Activated CD4-positive, alpha-beta T cell treated with anti-CD3 and anti-CD28 coated beads for 1 hour (primary cell): ENCODE measurements around the gene CACNG5.
"Not testable (repeated sequence)": the region's sequence is repeated elsewhere in the genome, so short reads cannot be mapped to it uniquely, and the experiment has no call there.

Source experiments
- DNase-seq: peaks from one replicate; pipeline ENCODE4 v3.0.0-alpha.2; 2020

CACNG5 gene

DNA sequence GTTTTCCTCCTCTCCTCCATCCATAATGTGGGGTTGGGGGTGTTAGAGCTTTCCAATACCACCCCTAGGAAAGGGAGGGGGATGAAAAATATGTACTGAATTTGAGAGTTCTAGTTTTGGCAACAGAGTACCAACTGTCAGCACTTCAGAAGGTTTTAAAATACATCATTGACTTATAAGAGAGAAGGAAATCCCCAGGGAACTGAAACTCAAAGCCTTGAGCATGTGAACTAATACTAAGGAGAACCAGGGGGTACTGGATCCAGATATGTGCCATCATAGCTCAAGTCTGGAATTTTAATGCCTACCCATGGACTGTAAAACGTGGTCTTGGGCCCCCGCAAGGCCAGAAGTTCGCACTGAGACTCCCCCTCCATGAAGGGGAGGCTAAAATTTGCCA lies 15.8 kb downstream of the CACNG5 start:
- no peak for DNase-seq

DNA sequence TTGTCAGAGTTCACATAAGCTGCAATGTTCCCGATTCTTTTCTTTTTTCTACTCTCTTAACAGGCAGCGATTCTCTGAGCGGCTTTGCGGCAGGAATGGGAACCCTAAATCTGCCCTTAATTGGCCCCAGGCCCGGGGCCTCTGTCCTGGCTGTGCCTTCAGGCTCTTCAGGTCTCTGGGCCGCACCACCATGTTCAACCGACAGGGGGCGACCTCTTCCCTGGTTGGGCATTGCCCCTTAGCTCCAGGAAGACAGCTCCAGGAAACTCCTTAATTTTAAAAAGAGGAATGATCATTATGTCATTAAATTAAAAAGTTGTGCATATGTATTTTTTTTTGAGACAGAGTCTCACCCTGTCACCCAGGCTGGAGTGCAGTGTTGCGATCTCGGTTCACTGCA lies 20.3 kb downstream of the CACNG5 start:
- no peak for DNase-seq

DNA sequence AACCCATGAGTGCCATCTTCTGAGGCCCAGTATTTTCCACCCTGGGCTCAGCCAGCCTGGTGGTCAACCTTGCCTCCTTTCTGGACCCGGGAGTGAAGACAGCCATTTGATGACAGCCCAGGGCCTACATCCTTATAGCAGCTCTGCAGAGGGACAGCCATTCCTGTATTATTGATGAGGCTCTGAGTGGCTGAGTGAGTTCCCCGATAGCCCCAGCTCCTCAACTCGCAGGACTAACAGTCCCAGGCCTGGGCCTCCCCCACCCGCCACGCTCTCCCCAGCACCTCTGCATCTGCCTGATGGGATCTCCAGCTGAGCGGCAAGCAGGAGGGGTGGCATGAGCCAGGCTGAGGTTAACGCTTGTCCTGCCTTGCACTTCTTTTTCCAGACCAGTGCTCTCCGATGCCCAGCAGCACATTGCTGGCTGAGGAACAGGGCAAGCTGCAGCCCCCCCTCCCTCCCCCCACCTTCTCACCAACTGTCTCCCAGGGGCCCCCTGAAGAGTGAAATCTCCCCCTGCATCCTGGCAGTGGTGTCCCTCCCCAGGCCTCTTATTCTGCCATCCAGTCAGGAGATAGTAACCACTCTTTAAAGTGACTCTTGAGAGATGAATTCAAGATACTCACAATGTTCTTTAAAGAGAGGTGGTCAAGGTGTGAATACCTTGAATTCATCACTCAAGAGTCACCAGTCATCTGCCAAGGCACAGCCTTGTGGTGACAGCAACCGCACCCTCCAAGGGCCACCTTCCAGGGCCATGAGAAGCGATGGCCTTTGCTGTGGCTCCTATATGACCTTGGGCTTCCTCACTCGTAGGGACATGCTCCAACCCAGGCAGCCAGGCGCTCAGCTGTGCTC lies 23.5 kb downstream of the CACNG5 start:
- DNase-seq, result no peak

DNA sequence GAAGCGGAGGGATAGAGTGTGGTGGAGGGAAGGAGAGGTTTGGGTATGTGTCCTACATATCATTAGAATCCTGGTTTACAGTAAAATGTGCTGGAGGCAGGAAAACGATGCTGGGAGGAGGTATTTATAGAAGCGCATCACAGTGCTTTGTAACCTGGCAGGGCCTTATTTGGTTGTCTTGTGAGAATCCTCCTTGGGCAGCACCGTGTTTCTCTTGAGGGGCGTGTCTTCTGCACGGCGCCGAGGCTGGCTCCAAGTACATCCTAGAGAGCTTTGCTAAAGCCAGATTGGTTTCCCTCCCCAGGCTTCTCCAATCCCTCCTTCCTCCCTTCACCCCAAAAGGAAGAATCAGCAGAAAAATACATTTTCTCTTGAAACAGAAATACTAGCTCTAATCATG lies 24.4 kb downstream of the CACNG5 start:
- DNase-seq, result no peak

DNA sequence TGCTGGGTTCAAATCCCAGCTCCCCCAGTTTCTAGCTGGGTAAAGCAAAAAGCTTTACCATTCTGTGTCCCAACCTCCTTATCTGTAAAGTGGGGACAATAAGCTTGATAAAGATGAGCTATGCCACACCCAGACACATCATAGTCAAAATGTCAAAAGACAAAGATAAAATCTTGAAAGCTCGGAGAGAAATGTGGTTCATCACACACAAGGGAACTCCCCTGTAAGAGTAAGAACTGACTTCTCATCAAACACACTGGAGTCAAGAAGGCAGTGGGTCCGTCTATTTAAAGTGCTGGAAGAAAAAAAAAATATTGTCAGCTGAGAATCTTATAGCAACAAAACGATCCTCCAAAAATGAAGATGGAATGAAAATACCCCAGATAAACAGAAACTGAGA lies 25.3 kb downstream of the CACNG5 start:
- no peak for DNase-seq

DNA sequence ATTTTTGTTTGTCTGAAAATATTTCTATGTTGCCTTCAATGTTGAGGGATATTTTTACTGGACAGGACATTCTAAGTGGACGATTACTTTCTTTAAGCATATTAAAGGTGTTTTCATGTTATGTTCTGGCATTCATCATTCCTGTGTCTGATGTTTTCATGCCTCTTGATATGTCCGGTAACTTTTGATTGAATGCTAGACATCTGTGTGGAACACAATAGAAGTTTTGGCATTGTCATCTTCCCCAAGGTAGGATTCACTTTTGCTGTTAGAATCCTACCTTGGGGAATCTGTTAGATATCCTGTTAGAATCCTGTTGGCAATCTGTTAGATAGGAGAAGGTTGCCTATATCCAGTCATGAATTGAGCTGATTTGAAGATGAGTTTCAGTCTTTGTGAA lies 28.9 kb downstream of the CACNG5 start:
- no peak for DNase-seq

DNA sequence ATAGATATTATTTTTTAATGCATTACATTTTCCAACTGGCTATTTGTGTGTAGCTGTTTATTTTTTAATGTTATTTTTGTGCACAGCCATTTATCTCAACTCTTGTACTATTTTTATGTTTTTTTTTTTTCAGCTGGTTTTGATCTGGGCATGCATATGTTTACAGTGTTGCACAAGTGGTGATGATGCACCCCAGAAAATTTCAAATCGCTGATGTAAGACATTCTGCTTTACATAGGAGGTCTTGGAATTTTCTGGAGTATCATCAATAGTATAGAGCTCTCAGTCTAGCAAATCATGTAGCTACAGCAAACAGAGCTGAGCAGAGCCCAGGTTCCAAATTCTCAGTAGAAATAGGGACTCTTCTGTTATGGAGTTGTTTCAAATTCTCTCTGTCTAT lies 30.2 kb downstream of the CACNG5 start:
- no peak for DNase-seq

DNA sequence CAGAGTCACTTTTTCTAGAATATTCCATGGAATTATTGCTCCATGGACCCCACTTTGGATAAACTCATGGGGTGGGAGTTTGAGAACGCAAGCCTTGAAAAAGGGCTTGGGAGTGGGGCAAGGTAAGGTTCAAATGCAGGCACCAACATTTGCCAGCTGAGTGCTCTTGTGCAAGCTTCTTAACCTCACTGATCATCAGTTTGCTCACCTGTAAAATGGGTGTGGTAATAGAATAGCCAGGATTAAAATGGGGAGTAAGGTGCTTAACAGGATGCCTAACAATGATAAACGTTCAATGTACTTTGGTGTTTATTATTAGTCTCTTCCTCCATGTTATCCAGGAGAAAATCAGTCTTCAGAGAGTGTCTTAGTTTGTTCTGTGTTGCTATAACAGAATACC lies 39.0 kb downstream of the CACNG5 start:
- no peak for DNase-seq

DNA sequence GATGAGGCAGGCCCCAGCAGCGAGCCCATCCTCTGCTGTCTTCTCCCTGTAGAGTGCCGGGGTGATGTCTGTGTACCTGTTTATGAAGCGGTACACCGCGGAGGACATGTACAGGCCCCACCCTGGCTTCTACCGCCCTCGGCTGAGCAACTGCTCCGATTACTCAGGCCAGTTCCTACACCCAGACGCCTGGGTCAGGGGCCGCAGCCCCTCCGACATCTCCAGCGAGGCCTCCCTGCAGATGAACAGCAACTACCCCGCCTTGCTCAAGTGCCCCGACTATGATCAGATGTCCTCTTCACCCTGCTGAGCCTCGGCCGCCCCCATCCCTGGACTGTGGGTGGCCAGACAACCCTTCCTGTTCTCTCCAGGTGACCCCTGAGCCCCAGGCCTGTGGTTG lies 50.0 kb downstream of the CACNG5 start:
- no peak for DNase-seq

DNA sequence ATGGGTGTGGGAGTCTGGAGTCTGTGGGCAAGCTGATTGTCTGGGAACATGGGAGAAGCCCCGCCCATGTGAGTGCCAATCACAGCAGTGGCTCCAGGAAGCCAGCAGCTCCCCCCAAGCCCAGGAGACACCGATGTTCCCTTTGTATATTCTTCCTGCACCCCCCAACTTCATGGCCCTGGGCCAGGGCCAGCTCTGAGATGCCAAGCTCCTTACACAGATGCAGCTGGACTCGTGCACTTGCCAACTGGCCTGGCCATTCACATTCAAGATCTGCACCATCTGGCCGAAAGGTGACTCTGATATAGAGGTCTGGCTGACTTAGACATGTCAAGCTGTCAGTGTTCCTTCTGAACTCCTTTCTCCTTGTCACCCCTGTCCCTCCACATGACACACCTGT lies 50.5 kb downstream of the CACNG5 start:
- no peak for DNase-seq

DNA sequence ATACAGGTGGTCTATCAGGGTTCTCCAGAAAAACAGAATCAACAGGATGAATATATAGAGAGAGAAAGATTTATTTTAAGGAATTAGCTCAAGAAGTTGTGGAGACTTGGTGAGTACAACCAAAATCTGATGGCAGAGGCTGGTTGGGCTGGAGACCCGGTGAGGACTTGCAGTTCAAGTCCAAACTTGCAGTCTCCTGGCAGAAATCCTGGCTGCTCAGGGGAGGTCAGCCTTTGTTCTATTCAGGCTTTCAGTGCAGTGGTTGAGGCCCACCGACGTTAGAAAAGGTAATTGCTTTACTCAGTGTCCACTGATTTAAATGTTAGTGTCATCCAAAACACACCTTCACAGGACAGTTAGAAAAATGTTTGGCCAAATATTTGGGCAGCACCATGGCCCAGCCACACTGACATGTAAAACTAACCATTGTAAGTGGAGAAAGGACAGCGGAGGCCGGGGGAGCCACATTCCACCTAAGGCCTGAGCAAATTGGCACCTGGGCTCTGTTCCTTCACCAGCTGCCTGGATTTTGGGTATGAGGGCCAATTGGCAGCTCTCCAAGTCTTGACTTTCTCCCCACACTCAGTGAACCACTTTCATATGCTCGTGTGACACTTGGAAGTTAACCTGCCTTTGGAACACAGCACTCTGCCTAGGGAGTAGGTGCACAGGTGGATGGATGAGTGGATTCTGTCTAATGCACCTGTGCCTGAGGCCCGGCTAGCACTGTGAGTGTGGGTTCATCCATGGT lies 54.7 kb downstream of the CACNG5 start:
- DNase-seq, result no peak

DNA sequence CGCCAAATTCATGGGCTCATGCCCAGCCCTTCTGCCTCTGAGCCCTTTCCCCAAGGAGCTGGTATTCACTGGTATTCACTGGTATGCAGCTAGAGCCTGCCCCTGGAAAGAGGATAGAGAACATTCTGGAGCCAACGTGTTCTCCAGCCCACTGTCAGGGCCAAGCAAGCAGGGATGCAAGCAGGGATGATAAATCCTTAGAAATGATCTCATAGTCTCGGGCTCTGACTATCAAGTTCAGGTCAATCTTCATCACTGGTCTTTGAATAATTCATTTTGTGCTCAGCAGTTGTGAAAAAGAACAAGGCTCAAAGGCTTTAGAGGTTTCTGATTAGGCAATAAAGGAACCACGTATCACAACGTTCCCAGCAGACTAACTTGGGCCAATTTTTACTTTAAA lies 57.3 kb downstream of the CACNG5 start:
- DNase-seq, result no peak

DNA sequence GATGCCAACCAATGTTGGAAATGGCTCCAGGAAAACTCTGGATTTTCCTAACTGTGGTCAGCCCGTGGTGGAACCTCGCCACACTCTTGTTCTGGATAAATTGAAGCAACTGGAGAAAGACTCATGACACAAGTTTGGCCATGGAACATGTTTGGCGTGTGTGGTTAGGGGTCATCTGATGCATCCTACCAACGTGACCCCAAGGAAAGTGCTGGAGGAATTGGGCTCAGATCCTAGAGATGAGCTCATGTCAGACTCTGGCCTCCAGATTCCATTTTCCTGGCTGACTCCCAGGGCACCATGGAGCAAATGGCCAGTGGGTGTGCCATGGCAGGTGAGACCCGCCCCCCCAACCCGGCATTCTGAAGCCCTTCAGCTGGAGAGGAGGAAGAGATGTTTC lies 58.5 kb downstream of the CACNG5 start:
- no peak for DNase-seq

DNA sequence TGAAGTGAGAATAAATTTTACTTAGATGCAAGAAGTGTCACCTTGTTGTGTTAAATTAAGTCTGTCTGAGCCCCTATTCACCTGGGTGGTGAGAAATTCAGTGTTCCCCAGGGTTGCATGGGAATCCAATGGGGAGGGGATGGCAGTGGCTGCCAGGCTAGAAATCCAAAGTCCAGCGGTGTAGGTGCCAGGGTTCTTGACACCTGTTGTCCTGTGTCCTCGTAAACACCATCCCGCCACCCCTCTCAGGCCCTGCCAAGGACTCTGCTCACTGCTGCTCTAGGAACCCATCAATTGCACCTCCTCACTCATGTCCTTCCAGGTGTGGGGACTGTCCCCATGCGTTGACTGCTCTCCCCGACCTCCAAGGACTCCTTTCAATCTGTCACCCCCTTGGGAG lies 58.9 kb downstream of the CACNG5 start:
- no peak for DNase-seq

DNA sequence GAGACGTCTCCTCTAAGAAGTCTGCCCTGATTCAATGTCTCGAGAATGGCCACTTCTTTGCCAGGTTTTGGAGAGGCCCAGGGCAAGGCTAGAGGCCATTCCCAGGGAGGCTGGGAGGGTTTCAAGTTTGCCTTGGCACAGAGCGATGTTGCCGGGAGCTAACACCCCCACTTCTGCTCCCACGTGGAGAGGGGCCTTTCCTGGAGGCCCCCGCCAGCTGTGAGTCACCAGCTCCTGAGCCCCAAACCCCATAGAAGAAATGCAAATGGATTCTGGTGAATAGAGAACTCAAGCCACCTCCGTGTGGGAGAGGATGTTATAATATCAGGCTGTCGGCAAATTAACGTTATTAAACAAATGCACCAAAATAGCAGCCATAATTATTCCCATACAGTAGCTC lies 62.2 kb downstream of the CACNG5 start:
- DNase-seq, result no peak

DNA sequence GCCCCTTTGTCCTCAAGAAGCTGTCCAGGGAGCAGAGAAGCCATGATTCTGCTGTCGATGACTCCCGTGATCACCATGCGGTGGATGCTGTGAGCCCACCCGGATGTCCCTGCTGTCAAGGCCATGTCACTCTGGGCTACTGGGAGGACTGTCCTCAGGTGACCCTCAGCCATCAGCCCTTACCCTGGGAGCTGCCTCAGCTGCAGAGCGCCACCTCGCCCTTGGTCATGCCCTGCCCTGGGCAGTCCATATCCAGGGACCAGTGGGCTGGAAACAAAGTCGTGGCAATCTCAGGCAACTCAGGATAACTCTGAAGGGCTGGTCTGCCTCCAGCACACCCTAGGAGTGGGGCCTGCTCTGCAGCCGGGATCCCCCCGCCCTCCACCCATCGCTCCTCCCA lies 63.6 kb downstream of the CACNG5 start:
- DNase-seq, result no peak

DNA sequence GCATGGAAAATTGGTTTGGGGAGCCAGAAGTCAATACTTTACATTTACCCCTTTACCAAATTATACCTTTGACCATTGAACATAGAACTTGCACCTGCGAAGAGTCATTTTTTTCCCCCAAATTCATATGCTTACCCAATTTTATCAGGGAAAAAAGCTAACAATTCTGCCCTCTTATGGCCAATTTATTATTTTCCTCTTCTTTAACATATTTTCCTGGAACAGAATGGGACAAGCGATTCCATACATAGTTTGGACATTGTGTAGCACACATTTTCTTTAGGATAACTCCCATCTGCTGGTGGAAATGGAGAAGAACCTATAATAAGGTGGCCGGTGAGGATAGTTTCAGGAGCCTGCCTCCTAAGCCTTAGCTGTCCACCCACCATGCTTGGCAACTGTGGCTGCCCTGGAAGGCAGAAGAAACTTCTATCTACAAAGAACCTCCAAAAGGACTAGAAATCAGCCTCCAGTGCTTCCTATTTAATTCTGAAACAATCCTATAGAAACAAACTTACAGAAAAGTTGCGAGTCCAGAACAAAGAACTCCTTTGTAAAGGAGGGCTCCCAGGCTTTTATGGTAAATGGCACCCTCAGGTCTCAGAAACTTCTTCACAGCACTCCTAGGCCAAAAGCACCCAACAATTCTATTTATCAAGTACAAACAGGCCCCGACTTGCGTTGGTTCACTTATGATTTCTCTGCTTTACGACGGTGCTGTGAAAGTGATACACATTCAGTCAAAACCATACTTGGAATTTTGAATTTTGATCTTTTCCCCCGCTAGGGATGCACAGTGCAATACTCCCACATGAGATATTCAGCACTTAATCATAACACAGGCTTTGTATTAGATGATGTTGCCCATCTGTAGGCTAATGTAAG lies 65.5 kb downstream of the CACNG5 start:
- no peak for DNase-seq

DNA sequence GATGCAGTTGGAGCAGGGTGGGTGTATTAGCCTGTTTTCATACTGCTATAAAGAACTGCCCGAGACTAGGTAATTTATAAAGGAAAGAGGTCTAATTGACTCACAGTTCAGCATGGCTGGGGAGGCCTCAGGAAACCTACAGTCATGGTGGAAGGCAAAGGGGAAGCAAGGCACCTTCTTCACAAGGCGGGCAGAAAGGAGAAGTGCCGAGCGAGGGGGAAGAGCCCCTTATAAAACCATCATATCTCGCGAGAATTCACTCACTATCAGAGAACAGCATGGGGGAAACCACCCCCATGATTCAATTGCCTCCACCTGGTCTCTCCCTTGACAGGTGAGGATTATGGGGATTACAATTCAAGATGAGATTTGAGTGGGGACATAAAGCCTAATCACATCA lies 68.4 kb downstream of the CACNG5 start:
- not testable (repeated sequence) for DNase-seq

DNA sequence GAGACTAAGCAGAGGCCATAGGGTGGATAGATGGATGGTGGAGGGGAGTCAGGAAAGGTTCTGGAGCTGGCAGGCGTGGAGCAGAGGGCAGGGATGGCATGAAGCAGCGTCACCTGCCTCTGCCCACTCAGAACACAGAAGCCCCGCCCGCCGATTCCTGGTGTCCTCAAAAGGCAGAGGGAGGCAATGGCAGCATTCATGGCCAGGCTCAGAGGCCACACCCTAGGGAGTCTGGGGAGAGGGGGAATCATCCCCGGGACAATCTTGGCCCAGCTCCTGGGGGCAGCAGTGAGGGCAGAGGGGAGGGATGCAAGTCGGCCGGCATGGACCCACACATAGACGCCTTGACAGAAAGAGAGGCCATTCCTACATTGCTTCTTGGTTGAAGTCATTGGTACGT lies 68.9 kb downstream of the CACNG5 start:
- no peak for DNase-seq

DNA sequence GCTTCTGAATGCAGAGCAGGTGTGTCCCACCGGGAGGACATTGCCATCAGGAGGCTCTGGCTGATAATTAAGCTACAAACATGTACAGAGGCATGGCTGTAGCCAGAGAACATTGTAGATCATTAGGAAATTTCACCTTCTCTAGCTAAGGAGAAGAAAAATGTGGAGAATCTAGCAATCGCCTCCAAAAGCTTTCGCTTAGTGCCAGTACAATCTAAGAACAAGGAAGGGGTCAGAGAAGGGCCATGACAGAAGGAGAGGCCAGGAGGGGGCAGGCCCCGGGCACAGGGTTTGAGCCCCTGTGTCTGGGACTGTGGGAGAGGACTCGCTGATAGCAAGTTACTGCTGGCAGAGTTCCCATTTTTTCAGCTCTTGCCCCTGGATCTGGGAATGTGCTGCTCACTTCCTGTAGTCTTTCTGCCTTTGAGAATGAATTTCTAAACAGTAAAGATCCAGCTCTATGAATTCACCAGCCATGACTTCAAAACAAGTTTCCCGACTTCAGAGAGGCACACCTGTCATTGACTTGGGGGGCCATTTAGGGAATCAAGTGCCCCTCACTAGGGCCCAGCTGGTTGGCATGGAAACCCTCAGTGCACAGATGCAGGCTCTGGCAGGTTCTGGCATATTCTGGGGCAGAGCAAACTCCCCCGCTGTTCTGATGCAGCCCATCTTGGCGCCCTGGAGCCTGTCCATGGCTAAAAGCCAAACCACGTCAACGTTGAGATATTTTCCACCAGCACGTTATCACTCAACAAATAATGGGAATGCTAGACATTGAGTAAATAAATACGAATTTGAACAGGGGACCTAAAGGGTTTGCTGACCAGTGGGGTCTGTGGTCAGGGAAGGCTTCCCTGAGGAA lies 70.1 kb downstream of the CACNG5 start:
- no peak for DNase-seq

DNA sequence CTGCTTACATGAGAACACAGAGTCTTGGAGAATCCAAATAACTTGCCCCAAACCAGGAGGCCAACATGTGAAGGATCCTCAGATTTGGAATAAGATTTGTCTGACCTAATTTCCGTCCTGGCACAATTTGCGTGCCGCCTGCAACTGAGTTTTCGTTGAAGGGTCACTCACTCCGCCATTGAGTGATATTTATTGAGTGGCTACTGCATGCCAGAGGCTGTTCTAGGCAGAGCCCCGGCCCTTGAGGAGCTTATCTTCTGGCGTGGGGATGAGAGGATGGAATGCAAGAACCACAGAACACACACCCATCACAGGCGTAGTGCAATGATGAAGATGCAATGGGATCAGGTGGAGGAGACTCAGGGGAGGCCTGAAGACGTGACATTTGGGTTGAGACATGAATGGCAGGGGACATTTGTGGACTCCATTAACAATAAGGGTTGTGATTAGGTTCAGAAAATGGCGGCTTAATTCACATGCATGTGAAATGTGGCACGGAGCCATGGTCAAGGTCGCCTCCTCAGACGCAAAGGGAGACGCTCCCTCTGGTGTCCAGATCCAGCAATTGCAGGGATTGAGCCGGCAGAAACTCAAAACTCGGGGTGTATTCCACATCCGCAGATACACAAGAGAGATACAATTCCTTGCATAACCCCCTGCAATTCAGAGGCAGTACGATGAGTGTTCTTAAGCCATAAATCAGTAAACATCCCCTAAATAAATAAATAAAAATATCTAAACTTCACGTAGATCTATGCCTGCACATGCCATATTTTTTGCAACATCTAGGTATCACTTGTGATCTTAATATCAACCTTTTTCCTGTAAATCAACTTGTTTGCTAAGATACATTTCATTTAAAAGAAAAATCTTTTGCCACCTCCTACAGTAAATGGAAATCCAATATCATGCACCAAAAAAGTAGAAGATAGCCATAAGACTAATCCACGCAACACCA lies 71.7 kb downstream of the CACNG5 start:
- peak; percentile 33 for DNase-seq
